Upper lobe of left lung (tissue), 4 donors: ENCODE data around the gene COBL.

Source experiments
- EP300 ChIP-seq, 4 donors: sonication (generic); formaldehyde crosslinking; IDR thresholded peaks; one replicate each; pipeline ENCODE4 v1.5.1; 2017; ENCODE audit warnings: antibody characterized with exemption in 4 of 4, control low read depth in 2 of 4
- TF ChIP-seq, protein P1 (sequence below), 6 experiments: fragments of 450-650 bp in 4 of 6; fragments of 200-600 bp in 2 of 6; sonication (generic) in 2 of 6; IDR thresholded peaks; one replicate each; pipeline ENCODE4 v1.5.1; 2016 to 2019; ENCODE audit warnings: antibody characterized with exemption in 6 of 6

- TF ChIP-seq, protein P1, sequence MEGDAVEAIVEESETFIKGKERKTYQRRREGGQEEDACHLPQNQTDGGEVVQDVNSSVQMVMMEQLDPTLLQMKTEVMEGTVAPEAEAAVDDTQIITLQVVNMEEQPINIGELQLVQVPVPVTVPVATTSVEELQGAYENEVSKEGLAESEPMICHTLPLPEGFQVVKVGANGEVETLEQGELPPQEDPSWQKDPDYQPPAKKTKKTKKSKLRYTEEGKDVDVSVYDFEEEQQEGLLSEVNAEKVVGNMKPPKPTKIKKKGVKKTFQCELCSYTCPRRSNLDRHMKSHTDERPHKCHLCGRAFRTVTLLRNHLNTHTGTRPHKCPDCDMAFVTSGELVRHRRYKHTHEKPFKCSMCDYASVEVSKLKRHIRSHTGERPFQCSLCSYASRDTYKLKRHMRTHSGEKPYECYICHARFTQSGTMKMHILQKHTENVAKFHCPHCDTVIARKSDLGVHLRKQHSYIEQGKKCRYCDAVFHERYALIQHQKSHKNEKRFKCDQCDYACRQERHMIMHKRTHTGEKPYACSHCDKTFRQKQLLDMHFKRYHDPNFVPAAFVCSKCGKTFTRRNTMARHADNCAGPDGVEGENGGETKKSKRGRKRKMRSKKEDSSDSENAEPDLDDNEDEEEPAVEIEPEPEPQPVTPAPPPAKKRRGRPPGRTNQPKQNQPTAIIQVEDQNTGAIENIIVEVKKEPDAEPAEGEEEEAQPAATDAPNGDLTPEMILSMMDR (IDR thresholded peaks at IDR 0.05), result no peak
- TF ChIP-seq EP300 (IDR thresholded peaks at IDR 0.05), result no peak
These were observed 262.4 kb downstream of the COBL start for GRCh38 chr7:51054231-51054630.
